ENCODE results near the gene NEDD4.
"Not testable (repeated sequence)": the region's sequence is repeated elsewhere in the genome, so short reads cannot be mapped to it uniquely, and the experiment has no call there.

NEDD4 gene

DNA sequence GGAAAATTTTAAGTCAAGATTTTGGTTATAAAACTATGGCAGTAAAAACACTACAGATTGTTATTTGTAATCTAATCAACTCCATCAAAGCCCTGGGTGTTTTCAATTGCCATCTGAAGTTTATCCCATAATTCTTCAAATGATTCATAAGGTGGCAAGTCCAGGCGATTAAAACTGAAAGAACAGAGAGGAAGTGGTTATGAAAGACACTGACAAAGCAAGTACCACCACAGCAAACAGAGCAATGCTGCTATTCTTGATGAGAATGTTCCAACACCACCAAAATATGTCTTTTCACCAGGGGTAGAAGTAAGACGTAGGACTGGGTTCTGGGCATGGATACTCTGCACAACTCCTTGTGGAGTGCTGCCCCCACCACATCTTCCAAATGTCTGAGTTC, 163.6 kb downstream of the NEDD4 start:
- no peak for DNase-seq (ENCODE audit: extremely low read depth, low read depth)
- TF ChIP-seq, protein P1, sequence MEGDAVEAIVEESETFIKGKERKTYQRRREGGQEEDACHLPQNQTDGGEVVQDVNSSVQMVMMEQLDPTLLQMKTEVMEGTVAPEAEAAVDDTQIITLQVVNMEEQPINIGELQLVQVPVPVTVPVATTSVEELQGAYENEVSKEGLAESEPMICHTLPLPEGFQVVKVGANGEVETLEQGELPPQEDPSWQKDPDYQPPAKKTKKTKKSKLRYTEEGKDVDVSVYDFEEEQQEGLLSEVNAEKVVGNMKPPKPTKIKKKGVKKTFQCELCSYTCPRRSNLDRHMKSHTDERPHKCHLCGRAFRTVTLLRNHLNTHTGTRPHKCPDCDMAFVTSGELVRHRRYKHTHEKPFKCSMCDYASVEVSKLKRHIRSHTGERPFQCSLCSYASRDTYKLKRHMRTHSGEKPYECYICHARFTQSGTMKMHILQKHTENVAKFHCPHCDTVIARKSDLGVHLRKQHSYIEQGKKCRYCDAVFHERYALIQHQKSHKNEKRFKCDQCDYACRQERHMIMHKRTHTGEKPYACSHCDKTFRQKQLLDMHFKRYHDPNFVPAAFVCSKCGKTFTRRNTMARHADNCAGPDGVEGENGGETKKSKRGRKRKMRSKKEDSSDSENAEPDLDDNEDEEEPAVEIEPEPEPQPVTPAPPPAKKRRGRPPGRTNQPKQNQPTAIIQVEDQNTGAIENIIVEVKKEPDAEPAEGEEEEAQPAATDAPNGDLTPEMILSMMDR (IDR thresholded peaks at IDR 0.05; ENCODE audit: low read depth, low read length) = no peak

DNA sequence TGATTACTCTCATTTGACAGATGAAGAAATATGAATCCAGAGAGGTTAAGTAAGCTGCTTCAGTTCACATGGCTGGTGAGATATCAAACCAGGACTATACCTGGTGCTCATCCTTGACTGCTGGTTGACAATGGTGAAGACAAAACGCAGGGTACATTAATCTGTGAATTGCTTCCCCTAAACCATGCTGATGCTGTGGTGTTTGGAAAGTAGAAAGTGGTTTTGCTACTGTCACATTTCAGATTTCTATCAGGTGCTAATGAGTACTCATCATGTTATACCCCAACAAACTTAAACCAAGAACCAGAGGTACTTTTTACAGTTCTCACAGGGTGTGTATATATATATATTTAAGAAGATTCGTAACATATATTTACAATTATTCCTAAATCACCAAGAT, 165.5 kb downstream of the NEDD4 start:
- TF ChIP-seq, protein P1 (IDR thresholded peaks at IDR 0.05; ENCODE audit: low read depth, low read length) = no peak

DNA sequence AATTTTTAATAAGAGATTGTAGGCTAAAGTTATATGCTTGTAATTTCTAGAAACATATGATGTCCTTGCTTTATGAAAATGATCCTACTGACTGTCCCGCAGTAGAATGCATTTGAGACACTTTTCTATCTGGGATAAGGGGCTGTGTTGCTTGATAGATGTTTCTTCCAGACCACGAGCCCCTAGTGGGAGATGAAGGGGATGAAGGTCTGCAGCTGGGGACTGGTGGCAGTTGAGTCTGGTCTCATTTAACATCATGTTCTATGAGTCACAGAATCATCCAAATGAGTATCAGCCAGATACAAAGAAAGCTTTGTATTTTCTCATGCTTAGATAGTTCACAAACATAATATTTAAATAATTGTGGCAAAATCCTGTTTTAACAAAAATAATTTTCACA, 166.2 kb downstream of the NEDD4 start:
- TF ChIP-seq, protein P1 (IDR thresholded peaks at IDR 0.05; ENCODE audit: low read depth, low read length) = no peak
- no peak for DNase-seq (ENCODE audit: extremely low read depth, low read depth)

More for the DNA sequence above, 165.5 kb downstream of the NEDD4 start:
- no peak for DNase-seq (ENCODE audit: extremely low read depth, low read depth)

DNA sequence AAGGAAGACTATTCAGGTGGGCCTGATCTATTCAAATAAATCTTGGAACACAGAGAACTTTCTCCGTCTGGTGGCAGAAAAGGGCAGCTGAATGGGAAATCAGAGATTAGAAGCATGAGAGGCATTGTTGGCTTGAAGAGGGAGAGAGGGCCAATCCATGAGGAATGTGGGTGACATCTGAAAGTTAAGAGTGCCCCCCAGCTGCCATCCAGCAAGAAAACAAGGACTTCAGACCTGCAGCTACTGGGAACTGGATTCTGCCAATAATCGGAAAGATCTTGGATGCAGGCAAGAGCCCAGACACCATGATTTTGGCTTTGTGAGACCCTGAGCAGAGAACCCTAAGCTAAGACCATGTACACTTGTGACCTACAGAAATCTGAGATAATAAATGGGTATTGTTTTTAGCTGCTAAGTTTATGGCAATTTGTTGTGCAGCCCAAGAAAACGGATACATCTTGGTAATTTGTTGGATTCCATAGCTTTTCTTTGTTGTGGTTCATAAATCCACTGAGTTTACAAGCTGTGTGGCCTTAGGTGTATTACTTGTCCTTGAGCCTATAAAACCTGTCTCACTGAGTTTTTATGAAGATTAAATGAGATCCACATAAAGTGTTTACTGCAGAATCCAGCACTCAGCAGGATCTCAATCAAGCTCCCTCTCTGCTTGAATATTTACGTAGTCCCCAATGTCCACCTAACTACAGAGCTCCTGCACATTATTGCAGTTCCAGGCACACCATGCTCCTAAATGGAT, 168.4 kb downstream of the NEDD4 start:
- TF ChIP-seq, protein P1 (IDR thresholded peaks at IDR 0.05; ENCODE audit: low read depth, low read length) = no peak
- DNase-seq (ENCODE audit: extremely low read depth, low read depth) = no peak

DNA sequence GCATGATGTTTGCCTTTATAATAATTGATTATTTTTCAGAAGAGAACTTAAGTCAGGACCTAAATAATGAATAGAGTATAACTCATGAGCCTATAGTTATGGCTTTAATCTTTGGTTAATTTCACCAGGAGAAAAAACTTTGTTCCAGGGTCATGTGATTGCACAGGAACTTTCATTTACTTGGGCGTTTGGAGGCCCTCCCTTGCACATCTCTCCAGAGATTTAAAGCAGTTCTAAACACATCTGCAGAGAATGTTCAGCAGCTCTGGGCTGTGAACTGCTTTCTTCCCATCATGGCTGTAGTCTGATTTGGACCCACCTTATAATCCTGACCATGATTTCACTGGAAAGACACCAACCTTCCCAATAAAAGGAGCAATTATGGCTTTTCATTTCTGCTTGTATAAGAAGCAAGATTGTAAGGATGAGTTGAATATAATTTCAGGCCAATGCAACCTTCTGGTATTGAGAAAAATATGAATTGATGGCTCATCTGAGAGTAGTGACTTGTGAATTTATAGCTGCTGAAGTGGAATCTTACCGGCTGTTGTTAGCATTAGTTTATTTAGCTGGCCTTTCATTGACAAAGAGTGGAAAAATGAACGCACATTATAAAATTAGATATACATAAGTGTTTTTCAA, 169.6 kb downstream of the NEDD4 start:
- DNase-seq (ENCODE audit: extremely low read depth, low read depth) = no peak

DNA sequence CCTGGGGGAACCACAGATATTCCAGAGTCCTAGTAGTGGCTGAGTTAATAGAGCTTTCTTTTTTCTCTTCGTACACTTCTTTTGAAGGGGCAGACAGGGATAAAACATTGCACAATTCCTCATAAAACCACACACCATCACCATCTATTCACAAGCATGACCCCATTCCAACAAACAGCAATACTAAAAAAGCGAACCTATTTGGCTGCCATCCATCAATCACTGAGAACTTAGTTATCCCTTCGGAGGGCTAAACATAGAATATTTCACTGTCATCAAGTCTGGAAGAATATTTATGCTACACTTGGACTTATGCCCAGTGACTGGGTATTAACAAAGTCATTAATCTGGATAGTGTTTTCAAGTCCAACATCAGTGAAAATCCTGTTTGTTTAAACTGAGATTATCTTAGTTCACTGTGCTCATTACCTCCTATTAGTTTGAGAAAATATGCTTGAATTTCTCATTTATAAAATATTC, 170.2 kb downstream of the NEDD4 start:
- DNase-seq (ENCODE audit: extremely low read depth, low read depth) = no peak
- TF ChIP-seq, protein P1 (IDR thresholded peaks at IDR 0.05; ENCODE audit: low read depth, low read length) = no peak

More for the DNA sequence above, 169.6 kb downstream of the NEDD4 start:
- TF ChIP-seq, protein P1 (IDR thresholded peaks at IDR 0.05; ENCODE audit: low read depth, low read length) = no peak

DNA sequence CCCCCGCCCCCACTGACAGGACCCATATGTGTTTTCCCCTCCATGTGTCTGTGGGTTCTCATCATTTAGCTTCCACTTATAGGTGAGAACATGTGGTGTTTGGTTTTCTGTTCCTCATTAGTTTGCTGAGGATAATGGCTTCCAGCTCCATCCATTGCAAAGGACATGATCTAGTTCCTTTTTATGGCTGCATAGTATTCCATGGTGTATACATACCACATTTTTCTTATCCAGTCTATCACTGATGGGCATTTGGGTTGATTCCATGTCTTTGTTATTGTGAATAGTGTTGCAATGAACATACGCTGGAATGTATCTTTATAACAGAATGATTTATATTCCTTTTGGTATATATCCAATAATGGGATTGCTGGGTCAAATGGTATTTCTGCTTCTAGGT, 171.7 kb downstream of the NEDD4 start:
- DNase-seq (ENCODE audit: extremely low read depth, low read depth) = not testable (repeated sequence)

Measured in AG09319 (cell line).